ENCODE results near the gene AKT1. TPM values are rescaled to one million over a fixed set of nuclear protein-coding genes. Genes with fewer than 3 reads are reported as not detected.

The AKT1 gene
- total and polyA plus RNA-seq, 2 experiments from 2014 or later, result 16.9 to 164 TPM

- H3K9ac ChIP-seq, result no peak overlapping the region
- H2AFZ ChIP-seq, result no peak overlapping the region
- no peaks in the 10 kb centered on the region for H3K79me2 ChIP-seq (ENCODE audit: insufficient read depth)
- 84 to 89% methylated on average over 13 to 20 of the region's 20 CpGs for WGBS, 2 experiments (ENCODE audit: low coverage in 1 of 2, low lambda C conversion rate in 2 of 2, missing lambda C conversion rate in 2 of 2)
- no peaks in the 10 kb centered on the region for H4K20me1 ChIP-seq (ENCODE audit: insufficient read depth)
- no peaks in the 10 kb centered on the region for H3K9me3 ChIP-seq (ENCODE audit: low read depth)
- peaks cover 6% of the 10 kb centered on the region; the same call in 1 of the 2 replicates for H3K36me3 ChIP-seq (ENCODE audit: low read depth)
- in situ Hi-C loops (cut with MboI), result no loop called here
- no peaks in the 10 kb centered on the region for H3K9me2 ChIP-seq (ENCODE audit: insufficient read depth)
- no peak overlapping the region for H3K27ac ChIP-seq
- DNase-seq, result no peak
- no peak overlapping the region for H3K4me3 ChIP-seq
- TF ChIP-seq EZH2phosphoT487 (IDR thresholded peaks at IDR 0.05; ENCODE audit: insufficient read depth, low read depth) (no peak), EZH2 (IDR thresholded peaks at IDR 0.05; ENCODE audit: insufficient read depth, poor library complexity, severe bottlenecking) (no peak)
- H3K4me1 ChIP-seq (ENCODE audit: insufficient read depth), result no peaks in the 10 kb centered on the region
- no peaks in the 10 kb centered on the region for H3F3A ChIP-seq (ENCODE audit: insufficient read depth)
- H3K27me3 ChIP-seq (replicated peaks; ENCODE audit: insufficient read depth), result no peaks in the 10 kb centered on the region
- H3K4me2 ChIP-seq (ENCODE audit: unreplicated experiment), result no peak overlapping the region
Measured at GRCh38 chr14:104774453-104775072, 21.0 kb downstream of the AKT1 start.

GRCh38 chr14:104773505-104774452 lies 21.8 kb downstream of the AKT1 start:
- Histone ChIP-seq H3K27me3 (replicated peaks; ENCODE audit: insufficient read depth) (no peaks in the 10 kb centered on the region), H3K9me2 (ENCODE audit: insufficient read depth) (no peaks in the 10 kb centered on the region), H3K27ac (no peak overlapping the region), H3F3A (ENCODE audit: insufficient read depth) (no peaks in the 10 kb centered on the region), H3K9ac (no peak overlapping the region), H3K36me3 (ENCODE audit: low read depth) (peaks cover 6% of the 10 kb centered on the region; the same call in 1 of the 2 replicates), H3K79me2 (ENCODE audit: insufficient read depth) (no peaks in the 10 kb centered on the region), H4K20me1 (ENCODE audit: insufficient read depth) (no peaks in the 10 kb centered on the region), H3K9me3 (ENCODE audit: low read depth) (no peaks in the 10 kb centered on the region), H3K4me1 (ENCODE audit: insufficient read depth) (no peaks in the 10 kb centered on the region), H3K4me2 (ENCODE audit: unreplicated experiment) (no peak overlapping the region), H3K4me3 (no peak overlapping the region), H2AFZ (no peak overlapping the region)
- no peak for DNase-seq
- in situ Hi-C loops (cut with MboI), result no loop called here
- 87 to 93% methylated on average over 30 to 46 of the region's 46 CpGs for WGBS, 2 experiments (ENCODE audit: low coverage in 1 of 2, low lambda C conversion rate in 2 of 2, missing lambda C conversion rate in 2 of 2)
- TF ChIP-seq EZH2 (IDR thresholded peaks at IDR 0.05; ENCODE audit: insufficient read depth, poor library complexity, severe bottlenecking), result no peak
- no peak for TF ChIP-seq EZH2phosphoT487 (IDR thresholded peaks at IDR 0.05; ENCODE audit: insufficient read depth, low read depth)

DNA sequence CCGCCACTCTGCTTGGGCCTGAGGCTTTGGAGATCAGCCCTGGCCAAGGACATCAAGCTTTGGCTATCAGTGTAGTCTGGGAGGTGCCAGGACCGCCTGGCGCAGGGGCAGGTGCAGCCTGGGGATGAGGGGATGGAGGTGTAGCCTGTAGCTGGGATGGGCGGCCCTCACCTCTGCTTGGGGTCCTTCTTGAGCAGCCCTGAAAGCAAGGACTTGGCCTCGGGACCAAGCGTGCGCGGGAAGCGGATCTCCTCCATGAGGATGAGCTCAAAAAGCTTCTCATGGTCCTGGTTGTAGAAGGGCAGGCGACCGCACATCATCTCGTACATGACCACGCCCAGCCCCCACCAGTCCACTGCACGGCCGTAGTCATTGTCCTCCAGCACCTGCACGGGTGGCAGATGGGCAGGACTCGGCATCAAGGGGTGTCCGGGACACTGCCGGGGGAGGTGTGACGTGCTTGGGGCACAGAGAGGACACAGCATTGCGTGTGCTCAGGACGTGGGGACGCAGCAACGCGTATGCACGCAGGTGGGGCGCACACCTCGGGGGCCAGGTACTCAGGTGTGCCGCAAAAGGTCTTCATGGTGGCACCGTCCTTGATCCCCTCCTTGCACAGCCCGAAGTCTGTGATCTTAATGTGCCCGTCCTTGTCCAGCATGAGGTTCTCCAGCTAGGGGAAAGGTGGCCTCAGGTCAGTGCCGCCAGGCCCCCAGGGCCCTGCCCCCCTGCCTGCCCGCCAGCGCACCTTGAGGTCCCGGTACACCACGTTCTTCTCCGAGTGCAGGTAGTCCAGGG lies 22.6 kb downstream of the AKT1 start:
- Histone ChIP-seq H3K9me3 (ENCODE audit: low read depth) (no peaks in the 10 kb centered on the region), H3K27me3 (replicated peaks; ENCODE audit: insufficient read depth) (no peaks in the 10 kb centered on the region), H3K4me3 (no peak overlapping the region), H3K4me2 (ENCODE audit: unreplicated experiment) (no peak overlapping the region), H3K9me2 (ENCODE audit: insufficient read depth) (no peaks in the 10 kb centered on the region), H3K4me1 (ENCODE audit: insufficient read depth) (no peaks in the 10 kb centered on the region), H4K20me1 (ENCODE audit: insufficient read depth) (no peaks in the 10 kb centered on the region), H3F3A (ENCODE audit: insufficient read depth) (no peaks in the 10 kb centered on the region), H3K27ac (no peak overlapping the region), H3K79me2 (ENCODE audit: insufficient read depth) (no peaks in the 10 kb centered on the region), H2AFZ (no peak overlapping the region), H3K36me3 (ENCODE audit: low read depth) (peaks cover 6% of the 10 kb centered on the region; the same call in 1 of the 2 replicates), H3K9ac (no peak overlapping the region)
- TF ChIP-seq EZH2 (IDR thresholded peaks at IDR 0.05; ENCODE audit: insufficient read depth, poor library complexity, severe bottlenecking) (no peak), EZH2phosphoT487 (IDR thresholded peaks at IDR 0.05; ENCODE audit: insufficient read depth, low read depth) (no peak)
- DNase-seq, result no peak
- 93 to 95% methylated on average over 36 to 38 of the region's 38 CpGs for WGBS, 2 experiments (ENCODE audit: low coverage in 1 of 2, low lambda C conversion rate in 2 of 2, missing lambda C conversion rate in 2 of 2)
- in situ Hi-C loops (cut with MboI), result no loop called here
